Neural progenitor cell (in vitro differentiated cells): Measurements from ENCODE around the gene SFXN5. TPM values are rescaled to one million over a fixed set of nuclear protein-coding genes. Genes with fewer than 3 reads are reported as not detected.
A peak's percentile ranks its signal among the peaks of the same experiment; 100 is the strongest.
"Not testable (repeated sequence)": the region's sequence is repeated elsewhere in the genome, so short reads cannot be mapped to it uniquely, and the experiment has no call there.

Source experiments
- DNase-seq: peaks from one replicate; pipeline ENCODE4 v3.0.0-alpha.2; 2016; ENCODE audit warnings: low spot score
- H2AFZ ChIP-seq: fragments of 200-600 bp; sonication (generic); replicated peaks from 2 replicates; pipeline ENCODE4 v1.6.1; 2016; ENCODE audit warnings: antibody characterized with exemption
- H3F3A ChIP-seq: fragments of 200-600 bp; sonication (generic); 2 replicates; pipeline ENCODE4 v1.6.1; 2016; ENCODE audit warnings: antibody characterized with exemption, low read depth
- H3K27ac ChIP-seq: fragments of 200-600 bp; sonication (generic); 2 replicates; pipeline ENCODE4 v1.5.1; 2016; ENCODE audit warnings: mild to moderate bottlenecking
- H3K27me3 ChIP-seq: fragments of 200-600 bp; sonication (generic); 2 replicates; pipeline ENCODE4 v1.6.1; 2016; ENCODE audit warnings: mild to moderate bottlenecking, moderate library complexity
- H3K36me3 ChIP-seq: fragments of 200-600 bp; sonication (generic); 2 replicates; pipeline ENCODE4 v1.5.1; 2016
- H3K4me1 ChIP-seq: fragments of 200-600 bp; sonication (generic); 2 replicates; pipeline ENCODE4 v1.6.1; 2016; ENCODE audit warnings: mixed run types
- H3K4me2 ChIP-seq: fragments of 200-600 bp; sonication (generic); 2 replicates; pipeline ENCODE4 v1.6.1; 2016
- H3K4me3 ChIP-seq: fragments of 200-600 bp; sonication (generic); 2 replicates; pipeline ENCODE4 v1.5.1; 2016
- H3K79me2 ChIP-seq: fragments of 200-600 bp; sonication (generic); 2 replicates; pipeline ENCODE4 v1.6.1; 2016; ENCODE audit warnings: low read depth
- H3K9ac ChIP-seq: fragments of 200-600 bp; sonication (generic); 2 replicates; pipeline ENCODE4 v1.6.1; 2016
- H3K9me3 ChIP-seq: fragments of 200-600 bp; sonication (generic); 2 replicates; pipeline ENCODE4 v1.5.1; 2016; ENCODE audit warnings: low read depth
- H4K20me1 ChIP-seq: fragments of 200-600 bp; sonication (generic); 2 replicates; pipeline ENCODE4 v1.6.1; 2016; ENCODE audit warnings: low read depth
- H3K27ac Mint-ChIP-seq: 3 replicates; pipeline ENCODE4 v1.8.0; 2021; ENCODE audit warnings: mixed read lengths
- H3K27me3 Mint-ChIP-seq: 2 replicates; pipeline ENCODE4 v1.8.0; 2022; ENCODE audit warnings: low read depth, mild to moderate bottlenecking, inconsistent platforms, moderate library complexity, mixed read lengths; ENCODE audit not compliant: insufficient read depth
- H3K36me3 Mint-ChIP-seq: 3 replicates; pipeline ENCODE4 v1.8.0; 2021; ENCODE audit warnings: mixed read lengths
- H3K4me1 Mint-ChIP-seq: 3 replicates; pipeline ENCODE4 v1.8.0; 2021; ENCODE audit warnings: mixed read lengths
- H3K4me3 Mint-ChIP-seq: 3 replicates; pipeline ENCODE4 v1.8.0; 2021; ENCODE audit warnings: mild to moderate bottlenecking, moderate library complexity, mixed read lengths
- H3K9me3 Mint-ChIP-seq: 3 replicates; pipeline ENCODE4 v1.8.0; 2020; ENCODE audit warnings: mixed read lengths
- CTCF ChIP-seq: fragments of 200-600 bp; sonication (generic); IDR thresholded peaks from 2 replicates; pipeline ENCODE4 v1.5.1; 2017; ENCODE audit warnings: antibody characterized with exemption, mild to moderate bottlenecking
- EZH2 ChIP-seq: fragments of 200-600 bp; sonication (generic); IDR thresholded peaks from 2 replicates; pipeline ENCODE4 v1.6.1; 2017; ENCODE audit warnings: antibody characterized with exemption, mild to moderate bottlenecking, moderate library complexity
- EZH2phosphoT487 ChIP-seq: fragments of 200-600 bp; sonication (generic); IDR thresholded peaks from 2 replicates; pipeline ENCODE4 v1.6.1; 2017; ENCODE audit warnings: antibody characterized with exemption
- total RNA-seq: library from RNA; depleted of rRNA; stranded (reverse); fragments of >200 nt; gene quantifications from 2 replicates; pipeline ENCODE4 v1.2.3, GENCODE V29; 2015; ENCODE audit warnings: low replicate concordance

SFXN5 gene
- total RNA-seq = 3.4 and 7.3 TPM in 2 replicates

DNA sequence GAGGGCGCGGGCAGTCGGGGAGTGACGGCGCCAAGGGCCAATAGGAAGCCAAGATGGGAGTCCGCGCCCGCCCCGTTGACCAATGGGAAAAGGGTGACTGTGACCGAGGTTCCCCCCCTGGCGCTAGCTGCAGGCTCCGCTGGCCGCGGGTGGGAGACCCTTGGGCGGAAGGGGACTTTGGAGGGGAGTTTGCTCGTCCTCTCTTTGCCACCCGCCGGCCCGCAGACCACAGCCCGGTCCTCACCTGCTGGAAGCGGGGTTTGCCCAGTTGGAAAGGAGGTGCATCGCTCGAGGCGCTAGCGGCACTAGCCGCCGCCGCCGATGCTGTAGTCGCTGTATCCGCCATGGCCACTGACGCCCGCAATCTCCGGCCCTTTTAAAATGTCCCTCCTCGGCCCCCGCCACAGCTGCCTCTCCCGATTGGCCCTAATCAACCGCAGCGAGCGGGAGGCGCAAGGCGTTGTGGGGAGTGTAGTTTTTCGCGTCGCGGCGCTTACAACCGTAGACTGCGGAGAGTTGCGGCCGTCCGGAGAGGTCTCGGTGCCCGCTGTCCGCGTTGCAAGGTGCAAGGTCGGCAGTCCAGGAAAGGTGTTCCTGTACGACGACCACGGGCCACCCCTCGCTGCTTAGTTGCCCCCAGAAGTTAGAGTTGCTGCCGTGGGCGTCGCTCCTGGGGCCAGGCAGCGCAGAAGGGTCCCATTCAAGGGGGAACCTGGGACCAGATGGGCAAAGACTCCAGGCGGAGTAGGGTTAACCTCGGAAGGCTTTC is at the start of gene SFXN5:
SFXN5 (minus strand) TSS at position 353 of the 769 bp plus-strand sequence; CDS start at position 346, 7 bp downstream.
- Mint-ChIP-seq H3K9me3 (no peaks in the 10 kb centered on the region), H3K27ac (peak within 1 kb of the TSS; percentile 89), H3K36me3 (peaks cover 7% of the 10 kb centered on the region), H3K4me3 (peak within 1 kb of the TSS; percentile 92), H3K27me3 (peaks cover 7% of the 10 kb centered on the region), H3K4me1 (peaks cover 25% of the 10 kb centered on the region)
- peaks cover 38% of the 10 kb centered on the region for H3K27me3 ChIP-seq
- peaks cover 9% of the 10 kb centered on the region for H3K4me1 ChIP-seq
- peak within 1 kb of the TSS; percentile 94 for H2AFZ ChIP-seq
- H3K79me2 ChIP-seq = no peaks in the 10 kb centered on the region
- no peak for TF ChIP-seq EZH2
- no peak for TF ChIP-seq CTCF
- no peak for TF ChIP-seq EZH2phosphoT487
- H3K4me2 ChIP-seq = peak within 1 kb of the TSS; percentile 90
- peaks cover 5% of the 10 kb centered on the region for H3F3A ChIP-seq
- no peak within 1 kb of the TSS for H3K9ac ChIP-seq
- peak; percentile 97 for DNase-seq
- H4K20me1 ChIP-seq = no peaks in the 10 kb centered on the region
- H3K9me3 ChIP-seq = no peaks in the 10 kb centered on the region
- no peak within 1 kb of the TSS for H3K27ac ChIP-seq
- H3K36me3 ChIP-seq = no peaks in the 10 kb centered on the region
- H3K4me3 ChIP-seq = peak within 1 kb of the TSS; percentile 71

GRCh38 chr2:73119611-73120239 is 48.2 kb upstream of the SFXN5 start:
- not testable (repeated sequence) for H3K9me3 Mint-ChIP-seq, H3K27me3 Mint-ChIP-seq, DNase-seq, H3K27ac Mint-ChIP-seq, H3F3A ChIP-seq, H3K4me1 Mint-ChIP-seq, H3K27ac ChIP-seq, H3K36me3 Mint-ChIP-seq, H3K36me3 ChIP-seq, H3K4me1 ChIP-seq, H3K27me3 ChIP-seq, H3K4me2 ChIP-seq, H3K79me2 ChIP-seq, H3K9ac ChIP-seq, H4K20me1 ChIP-seq, H3K4me3 Mint-ChIP-seq, H2AFZ ChIP-seq, H3K4me3 ChIP-seq, H3K9me3 ChIP-seq

DNA sequence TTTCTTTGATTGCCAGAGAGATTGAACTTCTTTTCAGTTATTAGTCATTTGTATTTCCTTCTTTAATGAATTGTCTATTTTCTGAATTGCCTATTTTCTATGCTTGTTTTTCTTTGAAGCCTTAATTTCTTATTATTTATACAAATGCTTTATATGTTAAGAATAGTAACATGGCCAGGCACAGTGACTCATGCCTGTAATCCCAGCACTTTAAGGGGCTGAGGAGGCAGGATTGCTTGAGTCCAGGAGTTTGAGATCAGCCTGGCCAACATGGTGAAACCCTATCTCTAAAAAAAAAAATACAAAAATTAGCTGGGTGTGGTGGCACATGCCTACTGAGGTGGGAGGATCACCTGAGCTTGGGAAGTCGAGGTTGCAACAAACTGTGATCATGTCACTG is 45.9 kb upstream of the SFXN5 start:
- H3K9me3 ChIP-seq = no peaks in the 10 kb centered on the region
- H3K27ac ChIP-seq = no peak overlapping the region
- H3F3A ChIP-seq = peaks cover 14% of the 10 kb centered on the region
- Mint-ChIP-seq H3K27me3 (peaks cover 2% of the 10 kb centered on the region), H3K36me3 (no peaks in the 10 kb centered on the region), H3K27ac (no peak overlapping the region), H3K9me3 (no peaks in the 10 kb centered on the region), H3K4me1 (no peaks in the 10 kb centered on the region), H3K4me3 (no peak overlapping the region)
- peaks cover 19% of the 10 kb centered on the region for H3K27me3 ChIP-seq
- no peak overlapping the region for H3K9ac ChIP-seq
- H3K4me2 ChIP-seq = no peak overlapping the region
- no peak overlapping the region for H3K4me3 ChIP-seq
- no peak overlapping the region for H2AFZ ChIP-seq
- no peaks in the 10 kb centered on the region for H3K79me2 ChIP-seq
- no peak for DNase-seq
- H4K20me1 ChIP-seq = no peaks in the 10 kb centered on the region
- TF ChIP-seq CTCF = no peak
- no peak for TF ChIP-seq EZH2
- no peak for TF ChIP-seq EZH2phosphoT487
- H3K36me3 ChIP-seq = no peaks in the 10 kb centered on the region
- H3K4me1 ChIP-seq = no peaks in the 10 kb centered on the region
